Astrocyte (in vitro differentiated cells and primary cell): ENCODE results near the gene PGM5.

Experiments used
- CTCF ChIP-seq: IDR thresholded peaks from 2 replicates; pipeline ENCODE4 v1.5.1; 2011; ENCODE audit warnings: low read depth, mild to moderate bottlenecking, inconsistent platforms, low read length, moderate library complexity; ENCODE audit not compliant: insufficient read depth
- EZH2 ChIP-seq: IDR thresholded peaks from 2 replicates; pipeline ENCODE4 v1.6.1; 2012; ENCODE audit warnings: mild to moderate bottlenecking, low read length, inconsistent platforms; ENCODE audit not compliant: insufficient read depth

DNA sequence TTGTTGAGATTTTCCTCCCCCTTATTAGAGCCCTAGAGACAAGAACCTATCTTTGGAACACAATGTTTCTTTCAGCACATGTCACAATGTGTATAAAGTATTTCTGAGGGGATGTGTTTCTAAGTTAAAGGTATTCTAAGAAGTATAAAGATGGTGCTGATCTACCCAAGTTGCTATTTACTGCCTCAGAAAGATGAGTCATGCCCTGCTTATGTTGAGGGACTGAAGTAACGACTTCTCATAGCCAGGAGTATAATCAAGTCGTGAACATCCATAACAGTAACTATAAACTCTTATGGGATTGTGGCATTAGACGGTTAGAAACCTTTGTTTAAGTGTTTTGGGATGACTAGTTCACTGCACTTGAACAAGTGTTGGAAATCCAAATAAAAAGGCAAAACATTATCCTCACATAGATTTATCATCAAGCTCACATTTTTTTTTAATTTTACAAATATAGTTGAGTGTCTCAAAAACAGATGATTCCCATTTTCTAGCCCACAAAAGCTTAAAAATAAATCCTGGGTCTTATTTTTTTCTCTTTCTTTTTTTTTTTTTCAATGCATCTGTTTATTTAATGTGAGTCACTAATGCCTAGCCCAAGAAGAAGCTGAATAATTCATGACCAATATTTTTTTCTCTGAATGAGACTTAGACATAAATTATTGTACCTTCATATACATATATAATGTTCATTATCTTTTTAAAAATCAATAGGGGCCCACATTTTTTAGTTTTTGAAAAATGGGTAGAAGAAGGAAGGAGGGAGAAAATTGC lies 196.5 kb downstream of the PGM5 start:
- TF ChIP-seq CTCF (no peak), EZH2 (no peak)
